ENCODE results near the gene PLPP4.

PLPP4 gene

DNA sequence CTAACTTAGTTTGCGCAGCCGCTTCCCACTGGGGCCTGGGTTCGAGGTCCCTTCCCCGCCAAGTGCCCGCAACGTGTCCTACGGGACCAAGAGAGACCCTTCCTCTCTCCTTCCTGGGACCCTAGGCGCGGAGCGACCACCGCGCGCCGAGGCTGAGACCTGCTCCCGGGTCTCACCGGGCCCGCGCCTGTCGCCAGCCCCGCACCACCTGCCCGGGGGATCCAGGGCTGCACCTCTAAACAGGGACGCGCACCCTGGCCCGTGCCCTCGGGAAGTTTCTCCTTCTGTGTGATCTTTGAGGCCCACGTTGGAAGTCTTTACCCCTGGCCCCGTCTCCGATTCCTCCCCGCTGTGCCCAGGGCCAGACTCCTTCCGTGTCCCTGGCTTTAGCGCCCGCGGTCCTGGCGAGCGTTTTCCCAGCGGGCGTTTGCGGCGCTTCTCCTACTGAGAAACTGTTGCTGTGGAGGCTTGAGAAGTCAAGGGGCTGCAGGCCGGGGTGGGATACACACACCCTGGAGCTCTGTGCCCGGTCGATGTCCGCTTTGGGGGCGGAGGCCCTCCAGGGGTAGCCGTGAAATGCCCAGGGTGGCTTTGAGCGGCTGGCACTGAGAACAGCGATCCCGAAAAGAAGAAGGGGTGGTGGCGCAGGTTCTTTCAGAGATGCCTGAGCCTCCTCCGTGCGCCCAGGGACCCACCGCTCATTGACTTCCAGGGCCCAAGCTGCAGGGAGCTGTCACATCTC, 575 bp downstream of the PLPP4 start:
- no peak for DNase-seq (ENCODE audit: low read depth)

DNA sequence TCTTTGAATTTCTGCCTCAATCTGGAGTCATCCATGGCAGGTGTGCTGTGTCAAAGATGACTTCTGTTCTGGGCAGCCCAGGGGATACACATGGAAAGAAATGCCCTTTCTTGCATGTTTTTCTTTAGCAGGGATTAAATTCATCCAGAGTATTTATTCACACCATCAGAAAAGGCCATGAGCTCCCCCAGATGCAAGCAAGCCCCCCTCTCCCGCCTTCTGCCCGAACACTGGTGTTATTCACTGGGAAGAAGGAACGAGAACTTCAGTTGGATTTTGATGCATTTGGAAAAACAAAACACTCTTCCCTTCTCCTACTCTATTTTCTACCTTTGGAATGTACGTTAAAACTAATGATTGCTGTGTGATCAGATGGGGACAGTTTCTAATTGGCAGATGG, 1.4 kb downstream of the PLPP4 start:
- no peak for DNase-seq (ENCODE audit: low read depth)

DNA sequence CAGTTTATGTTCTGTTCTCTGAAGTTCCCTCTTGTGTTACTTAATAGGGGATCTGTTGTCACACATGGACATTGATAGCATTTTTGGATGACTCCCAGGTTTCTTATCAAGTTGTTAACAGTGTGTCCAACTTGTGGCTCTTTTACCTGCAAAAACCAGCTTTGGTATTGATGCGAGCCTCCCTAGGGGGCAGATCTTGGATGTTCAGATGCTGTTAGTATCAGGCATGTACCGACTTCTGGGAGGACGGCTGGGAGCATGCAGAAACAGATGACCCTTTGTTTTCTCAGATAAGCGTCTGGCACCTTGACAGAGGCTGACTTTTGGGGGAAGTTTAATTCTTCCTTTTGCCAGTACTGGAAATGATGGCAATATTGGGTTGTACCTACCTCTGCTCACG, 2.2 kb downstream of the PLPP4 start:
- DNase-seq (ENCODE audit: low read depth) = no peak

DNA sequence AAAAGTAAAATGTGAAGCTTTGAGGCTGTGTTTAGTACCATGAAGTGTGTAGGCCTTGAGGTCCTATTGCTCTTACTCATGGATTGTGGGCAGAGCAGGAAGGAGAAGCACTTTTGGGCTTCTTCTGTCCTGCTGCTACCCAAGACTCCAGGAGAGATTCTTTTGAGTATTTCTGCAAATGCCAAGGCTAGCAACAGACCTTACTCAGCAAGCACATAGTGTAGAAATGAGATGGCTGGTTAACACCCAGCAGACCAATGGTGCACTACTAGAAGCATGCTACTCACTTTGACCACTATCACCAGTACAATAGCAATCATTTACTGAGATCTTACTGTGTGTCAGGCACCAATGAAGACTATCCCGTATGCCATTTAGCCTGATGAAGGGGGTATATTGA, 3.2 kb downstream of the PLPP4 start:
- no peak for DNase-seq (ENCODE audit: low read depth)

DNA sequence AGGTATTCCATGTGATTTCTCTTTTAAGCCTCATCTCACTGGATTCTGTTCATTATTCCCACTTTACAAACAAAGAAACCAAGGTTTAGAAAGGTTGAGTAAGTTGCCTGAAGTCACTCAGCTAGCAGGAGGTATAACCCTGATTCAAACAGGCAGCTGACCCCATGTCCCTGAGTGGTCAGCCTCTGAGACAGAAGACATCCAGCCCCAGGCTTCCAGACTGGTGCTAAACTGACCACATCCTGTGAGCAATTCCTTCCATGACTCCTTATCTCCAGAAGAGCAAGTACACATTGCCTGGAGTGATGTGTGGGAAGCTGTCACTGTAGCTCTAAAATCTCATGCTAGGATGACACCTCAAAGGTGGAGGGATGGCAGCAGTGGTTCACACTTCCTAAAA, 3.7 kb downstream of the PLPP4 start:
- DNase-seq (ENCODE audit: low read depth) = no peak

DNA sequence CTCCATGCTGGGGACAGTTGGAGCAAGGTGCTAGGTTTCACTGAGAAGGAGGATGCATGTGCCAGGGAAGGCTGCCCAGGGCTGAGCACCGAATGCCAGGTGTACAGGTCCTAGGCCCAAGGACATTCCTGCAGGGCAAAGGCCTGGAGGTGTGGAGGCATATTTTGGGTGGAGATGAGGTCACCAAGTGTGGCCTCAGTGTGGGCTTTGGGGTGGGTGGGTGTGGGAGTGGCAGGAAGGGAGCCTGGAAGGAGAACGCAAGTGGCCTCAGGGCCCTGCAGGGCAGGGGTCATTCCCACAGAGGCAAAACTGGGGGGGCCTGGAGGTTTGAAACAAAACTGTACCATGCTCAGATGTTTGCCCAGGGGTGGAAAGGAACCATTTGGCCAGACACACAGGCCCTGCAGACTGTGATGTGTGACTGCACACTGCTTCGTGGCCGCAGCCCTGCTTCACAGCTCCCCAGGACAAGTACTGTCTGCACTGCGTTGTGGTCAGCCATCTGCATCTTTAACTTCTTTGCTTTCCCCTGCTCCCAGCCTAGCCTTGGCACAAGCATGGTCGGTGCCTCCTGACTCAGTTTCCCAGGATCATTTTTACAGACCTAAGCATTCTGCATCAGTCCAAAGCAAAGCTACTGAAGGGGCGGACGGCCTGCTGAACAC, 5.1 kb downstream of the PLPP4 start:
- DNase-seq (ENCODE audit: low read depth) = no peak

DNA sequence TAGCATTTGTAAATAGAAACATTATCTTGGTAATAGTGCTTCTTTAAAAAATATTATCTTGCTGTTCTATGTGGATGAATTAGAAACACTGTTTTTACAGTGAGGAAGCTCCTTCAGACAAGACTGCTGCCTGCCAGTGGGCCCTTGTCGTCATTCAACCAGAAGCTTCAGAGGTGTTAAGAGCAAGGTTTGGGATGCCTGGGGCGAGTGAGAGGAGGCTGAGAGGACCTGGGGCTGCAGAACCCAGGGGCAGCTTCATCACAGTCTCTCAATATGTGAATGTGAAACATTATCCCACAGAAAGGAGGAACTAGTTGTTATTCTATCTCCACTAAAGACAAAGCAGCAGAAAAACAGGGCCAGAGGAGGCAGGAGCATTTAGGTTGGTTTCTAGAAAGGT, 8.1 kb downstream of the PLPP4 start:
- no peak for DNase-seq (ENCODE audit: low read depth)

DNA sequence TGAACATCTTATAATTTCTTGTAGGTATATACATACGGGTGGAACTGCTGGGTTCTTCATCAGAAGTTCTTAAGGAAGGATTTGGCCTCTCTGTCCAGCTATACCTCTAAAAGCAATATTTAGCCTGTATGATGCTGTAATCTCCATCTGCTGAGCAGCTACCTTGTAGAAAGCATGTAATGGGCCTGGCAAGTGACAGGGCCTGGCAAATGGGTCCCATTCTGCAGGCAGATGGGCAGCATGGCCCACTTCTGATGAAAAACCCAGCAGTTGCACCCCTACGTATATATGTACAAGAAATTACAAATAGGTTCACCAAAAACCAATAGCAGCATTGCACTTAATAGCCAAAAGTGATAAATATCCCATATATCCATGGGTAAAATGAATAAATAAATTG, 9.0 kb downstream of the PLPP4 start:
- no peak for DNase-seq (ENCODE audit: low read depth)

DNA sequence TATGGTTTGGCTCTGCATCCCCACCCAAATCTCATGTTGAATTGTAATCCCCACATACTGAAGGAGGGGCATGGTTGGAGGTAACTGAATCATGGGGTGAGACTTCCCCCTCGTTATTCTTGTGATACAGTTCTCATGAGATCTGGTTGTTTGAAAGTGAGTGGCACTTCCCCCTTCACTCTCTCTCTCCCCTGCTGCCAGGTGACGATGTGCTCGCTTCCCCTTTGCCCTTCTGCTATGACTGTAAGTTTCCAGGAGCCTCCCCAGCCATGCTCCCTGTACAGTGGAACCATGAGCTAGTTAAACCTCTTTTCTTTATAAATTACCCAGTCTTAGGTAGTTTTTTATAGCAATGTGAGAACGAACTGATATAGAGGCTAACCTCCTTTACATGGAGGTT, 16.6 kb downstream of the PLPP4 start:
- DNase-seq (ENCODE audit: low read depth) = no peak

DNA sequence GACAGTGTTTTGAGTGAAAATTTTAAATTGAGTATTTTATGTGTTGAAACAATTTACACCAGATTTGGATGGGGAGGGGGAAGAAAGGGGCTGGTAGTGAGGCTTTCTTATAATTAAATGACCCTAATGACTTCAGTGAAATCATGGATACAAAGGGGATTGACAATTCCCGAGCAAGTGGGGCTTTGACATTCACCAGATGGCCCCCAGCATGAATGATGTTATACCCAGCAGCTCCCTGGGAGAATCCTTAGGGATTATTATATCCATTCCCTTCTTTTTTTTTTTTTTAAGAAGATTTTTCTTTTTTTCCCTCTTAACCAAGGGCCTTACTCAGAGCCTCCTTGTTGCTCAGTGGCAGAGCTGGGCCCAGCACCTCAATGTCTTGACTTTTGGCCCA, 17.9 kb downstream of the PLPP4 start:
- no peak for DNase-seq (ENCODE audit: low read depth)

DNA sequence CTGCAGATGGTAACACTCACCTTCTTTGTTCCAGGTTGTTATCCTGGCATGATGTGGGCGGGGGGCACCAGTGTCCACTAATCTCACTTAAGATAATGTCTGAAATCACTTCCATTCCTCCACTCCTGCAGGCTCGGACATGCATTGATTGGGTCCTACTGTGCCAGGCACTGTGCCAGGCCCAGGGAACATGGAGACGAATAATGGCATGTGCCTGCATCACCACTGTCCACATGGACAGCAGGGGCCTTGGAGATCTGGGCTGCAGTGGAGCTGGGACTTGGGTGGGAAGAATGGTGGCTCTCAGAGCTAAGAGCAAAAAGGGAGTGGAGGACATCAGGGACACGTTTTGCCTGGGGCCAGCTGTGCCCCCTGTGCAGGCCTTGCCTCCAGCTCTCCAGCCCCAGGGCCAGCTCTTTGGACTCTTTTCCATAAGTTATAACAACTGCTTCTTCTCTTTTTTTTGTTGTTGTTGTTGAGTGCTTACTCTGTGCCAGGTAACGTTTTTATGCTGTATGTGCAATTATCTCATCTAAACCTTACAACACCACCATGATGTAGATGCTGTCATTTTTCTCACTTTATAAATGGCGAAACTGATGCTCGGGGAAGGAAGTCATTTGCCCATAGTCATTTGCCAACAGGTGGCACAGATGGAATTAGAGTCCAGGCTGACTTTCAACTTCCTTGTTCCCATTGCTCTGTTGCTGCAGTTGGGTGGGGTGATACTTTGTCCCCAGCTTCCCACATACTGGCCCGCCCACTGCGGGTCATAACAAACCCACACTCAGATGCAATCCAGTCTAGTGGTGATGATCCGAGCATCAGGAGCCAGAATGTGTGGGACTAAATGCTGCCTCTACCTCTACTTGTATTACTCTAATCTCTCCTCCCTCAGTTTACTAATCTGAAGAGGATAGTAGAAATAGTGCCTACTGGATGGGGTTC, 19.1 kb downstream of the PLPP4 start:
- no peak for DNase-seq (ENCODE audit: low read depth)

DNA sequence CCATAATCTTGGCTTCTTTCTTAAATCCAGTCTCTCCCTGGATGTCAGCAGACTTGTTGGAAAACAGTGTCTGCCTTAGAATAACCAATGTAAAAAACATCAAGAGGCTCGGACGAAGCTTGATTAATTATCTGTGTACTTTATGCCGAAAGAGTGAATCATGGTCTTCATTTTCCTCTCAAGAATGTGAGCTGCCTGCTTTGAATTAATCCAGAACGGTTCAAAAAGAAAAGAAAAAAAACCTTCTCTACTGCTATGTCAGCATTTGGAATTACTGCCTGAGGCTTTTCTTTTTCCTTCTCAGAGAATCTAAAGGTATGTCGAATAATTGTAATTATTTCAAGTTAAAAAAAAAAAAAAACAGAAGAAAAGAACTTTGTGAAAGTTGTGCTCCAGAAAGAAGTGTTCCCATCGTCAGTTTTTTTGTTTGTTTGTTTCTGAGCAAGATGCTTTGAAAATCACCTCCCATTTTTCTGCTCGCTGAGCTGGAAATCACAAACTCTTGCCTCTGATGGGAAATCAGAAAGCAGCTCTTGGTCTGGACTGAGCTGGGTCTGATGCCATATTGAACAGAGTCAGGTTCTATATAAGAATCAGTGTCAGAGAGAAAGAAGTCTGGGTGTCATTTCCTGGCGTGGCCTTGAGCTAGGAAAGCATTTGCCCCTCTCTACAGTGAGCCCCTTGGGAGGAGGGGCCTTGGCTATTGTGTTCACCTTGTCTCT, 20.2 kb downstream of the PLPP4 start:
- no peak for DNase-seq (ENCODE audit: low read depth)

DNA sequence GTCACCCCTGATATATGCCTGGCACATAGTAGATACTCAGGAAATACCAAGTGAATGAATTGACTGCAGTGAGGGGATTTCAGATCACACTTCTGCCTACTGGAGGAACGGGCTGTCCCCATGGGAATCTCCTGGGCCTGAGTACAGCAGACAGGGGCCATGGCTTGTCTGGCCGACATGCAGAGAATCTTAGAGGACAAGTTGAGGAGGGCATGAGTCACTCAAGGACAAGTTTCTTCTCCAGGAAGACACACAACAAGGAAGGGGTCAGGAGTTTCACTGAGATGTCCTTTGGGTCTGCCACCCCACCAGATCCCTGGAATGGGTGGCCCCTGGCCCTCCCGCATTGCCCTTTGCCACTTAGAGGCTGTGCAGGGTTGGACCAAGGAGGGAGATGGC, 20.7 kb downstream of the PLPP4 start:
- no peak for DNase-seq (ENCODE audit: low read depth)

DNA sequence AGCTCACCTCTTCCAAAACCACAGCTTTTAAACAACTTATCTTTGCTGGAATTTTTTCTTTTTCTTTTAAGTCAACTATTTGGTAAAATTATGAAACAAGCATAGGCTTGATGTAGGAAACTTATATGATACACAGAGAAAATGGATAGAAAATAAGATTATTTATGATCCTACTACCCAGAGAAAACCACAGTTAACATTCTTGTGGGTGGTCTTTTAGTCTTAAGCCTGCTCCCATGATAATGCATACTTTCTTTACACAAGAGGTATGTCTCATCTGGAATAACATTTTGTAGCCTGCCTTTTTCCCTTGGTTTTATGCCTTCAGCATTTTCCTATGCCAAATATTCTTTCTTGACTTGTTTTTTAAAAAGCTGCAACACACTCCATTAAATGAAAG, 21.4 kb downstream of the PLPP4 start:
- no peak for DNase-seq (ENCODE audit: low read depth)

DNA sequence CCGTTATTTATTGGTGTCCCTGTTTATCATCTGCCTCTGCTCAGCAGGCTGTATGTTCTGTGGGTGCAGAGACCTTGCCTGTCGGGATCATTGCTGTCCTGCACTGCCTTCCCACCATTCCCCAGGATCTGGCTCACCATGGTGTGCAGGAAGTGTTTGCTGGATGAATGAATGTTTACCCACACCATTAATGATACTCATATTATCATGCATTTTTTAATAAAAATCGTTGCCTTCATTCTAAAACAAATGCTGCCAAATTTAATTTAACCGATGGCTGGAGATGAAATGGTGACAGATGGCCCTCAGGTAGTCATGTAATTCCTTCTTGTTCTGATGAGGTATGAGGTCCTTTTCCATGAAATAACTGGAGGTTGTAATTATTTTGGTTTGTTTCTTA, 22.5 kb downstream of the PLPP4 start:
- DNase-seq (ENCODE audit: low read depth) = no peak

DNA sequence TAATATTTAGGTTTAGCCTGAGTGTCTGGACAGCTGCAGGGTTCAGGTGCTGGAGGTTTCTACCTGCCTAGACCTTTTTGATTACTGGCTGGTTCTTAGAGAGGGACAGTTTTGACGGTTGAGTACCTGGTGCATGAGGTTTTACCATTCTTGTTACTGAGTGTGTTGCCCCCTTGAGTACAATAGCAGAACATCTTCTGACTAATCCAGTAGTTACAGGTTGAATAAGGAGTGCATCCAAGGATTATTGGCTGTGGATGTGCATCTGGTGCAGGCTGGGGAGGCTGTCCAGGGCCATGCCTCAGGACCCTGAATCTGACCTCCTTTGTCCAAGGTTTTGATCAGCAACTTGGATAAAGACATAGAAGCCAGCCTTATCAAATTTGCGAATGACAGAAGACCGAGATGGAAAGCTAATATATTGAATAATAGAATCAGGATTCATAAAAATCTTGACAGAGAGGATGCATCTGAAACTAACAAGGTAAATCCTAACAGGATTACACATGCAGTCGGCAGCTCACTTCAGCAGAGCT, 23.1 kb downstream of the PLPP4 start:
- no peak for DNase-seq (ENCODE audit: low read depth)

DNA sequence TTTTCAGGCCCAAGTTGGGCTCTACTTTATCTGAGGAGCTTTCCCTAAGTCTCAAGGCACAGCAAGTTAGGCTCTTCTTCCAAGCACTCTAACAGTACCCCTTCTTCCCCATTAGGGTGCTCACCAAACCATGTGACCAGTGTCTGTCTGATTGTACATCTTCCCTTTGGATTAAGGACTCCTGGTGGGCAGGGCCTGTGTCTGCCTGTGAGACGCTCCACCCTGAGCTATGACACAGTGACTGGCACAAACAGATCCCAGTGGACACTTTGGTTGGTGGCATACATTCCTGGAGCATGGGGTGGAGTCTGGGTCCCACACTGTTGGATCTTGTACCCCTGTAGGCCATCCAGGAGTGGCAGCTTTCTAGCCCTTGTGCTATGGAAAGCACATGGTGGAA, 23.8 kb downstream of the PLPP4 start:
- no peak for DNase-seq (ENCODE audit: low read depth)

DNA sequence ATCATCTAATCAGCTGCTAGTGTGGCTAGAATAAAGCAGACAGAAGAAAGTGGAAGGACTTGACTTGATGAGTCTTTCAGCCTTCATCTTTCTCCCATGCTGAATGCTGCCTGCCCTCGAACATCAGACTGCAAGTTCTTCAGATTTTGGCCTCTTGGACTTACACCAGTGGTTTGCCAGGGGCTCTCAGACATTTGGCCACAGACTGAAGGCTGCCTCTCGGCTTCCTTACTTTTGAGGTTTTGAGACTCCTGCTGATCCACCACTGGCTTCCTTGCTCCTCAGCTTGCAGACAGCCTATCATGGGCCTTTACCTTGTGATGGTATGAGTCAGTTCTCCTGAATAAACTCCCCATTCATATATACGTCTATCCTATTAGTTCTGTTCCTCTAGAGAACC, 26.0 kb downstream of the PLPP4 start:
- no peak for DNase-seq (ENCODE audit: low read depth)

DNA sequence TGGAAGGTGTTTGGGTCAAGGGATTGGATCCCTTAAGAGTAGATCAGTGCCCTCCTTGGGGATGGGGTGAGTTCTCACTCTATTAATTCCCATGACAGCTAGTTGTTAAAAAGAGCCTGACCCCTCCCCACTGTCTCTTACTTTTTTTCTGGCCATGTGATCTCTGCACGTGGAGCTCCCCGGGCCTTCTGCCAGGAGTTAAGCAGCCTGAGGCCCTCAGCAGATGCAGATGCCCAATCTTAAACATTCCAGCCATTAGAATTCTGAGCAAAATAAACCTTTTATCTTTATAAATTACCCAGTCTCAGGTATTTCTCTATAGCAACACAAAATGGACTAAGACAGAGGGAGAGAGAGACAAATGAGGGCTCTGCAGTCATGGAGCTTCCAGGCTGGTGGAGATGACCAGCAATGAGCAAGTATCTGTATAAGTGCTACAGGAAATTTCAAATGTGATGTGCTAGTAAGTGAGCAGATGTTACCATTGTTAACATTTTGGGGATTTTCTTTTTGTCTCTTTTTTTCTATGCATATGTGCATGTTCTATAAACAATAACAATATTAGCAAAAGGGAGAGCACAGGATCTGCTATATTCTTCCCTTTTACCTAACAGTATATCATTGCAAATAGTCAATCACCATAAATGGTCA, 26.7 kb downstream of the PLPP4 start:
- DNase-seq (ENCODE audit: low read depth) = no peak

DNA sequence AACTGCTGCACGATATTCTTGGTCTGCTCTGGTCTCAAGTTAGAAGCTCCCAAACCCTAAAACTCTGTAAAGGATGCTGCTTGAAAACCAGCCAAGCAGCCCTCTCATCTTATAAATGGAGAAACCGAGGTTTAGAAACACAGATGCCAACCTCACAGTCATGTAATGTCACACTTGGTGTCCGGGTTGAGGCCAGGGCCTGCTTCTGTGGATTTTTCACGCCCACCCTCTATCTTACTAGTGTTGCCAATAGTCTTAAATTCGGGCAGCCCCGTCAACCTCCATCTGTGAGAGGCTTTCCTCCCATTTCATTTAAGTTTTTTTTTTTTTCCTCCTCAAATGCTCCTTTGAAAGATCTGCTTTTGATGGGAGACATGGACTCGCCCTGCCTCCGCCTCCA, 28.9 kb downstream of the PLPP4 start:
- DNase-seq (ENCODE audit: low read depth) = no peak

DNA sequence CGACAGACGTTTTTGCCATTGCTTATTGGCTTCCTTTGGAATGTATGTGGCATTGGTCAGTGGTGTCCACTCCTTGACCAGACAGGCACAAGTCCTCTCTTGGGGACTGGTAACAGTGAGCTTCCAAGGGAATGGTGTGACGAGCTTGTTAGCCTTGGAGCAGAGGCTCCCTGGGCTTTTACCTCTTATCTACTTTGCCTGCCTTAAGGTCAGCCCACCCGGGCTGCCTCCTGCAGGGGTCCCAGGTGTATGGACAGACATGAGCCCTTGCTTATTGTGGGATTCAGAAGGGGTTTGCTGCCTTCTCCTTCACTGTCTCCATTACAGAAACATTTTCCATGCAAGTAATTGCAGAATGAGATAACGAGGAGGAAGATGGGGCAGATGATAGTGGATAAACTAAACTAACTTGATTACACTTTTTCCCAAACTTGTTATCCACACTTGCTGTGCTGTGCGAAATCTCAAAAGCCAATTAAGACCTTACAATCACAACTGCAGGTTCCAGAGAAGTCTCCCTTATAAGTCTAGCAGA, 29.7 kb downstream of the PLPP4 start:
- DNase-seq (ENCODE audit: low read depth) = no peak

All from stimulated activated CD8-positive, alpha-beta memory T cell treated with anti-CD3 and anti-CD28 coated beads, Interleukin-4, amount 100 ng/mL, for 24 hours (primary cell).